Ishikawa (cell line): ENCODE results near the gene MFNG.

Experiments
- CEBPB ChIP-seq: IDR thresholded peaks from 2 replicates; pipeline ENCODE4 v1.6.1; 2012
- EGR1 ChIP-seq: IDR thresholded peaks from 2 replicates; pipeline ENCODE4 v1.6.1; 2012
- MAX ChIP-seq: IDR thresholded peaks from 2 replicates; pipeline ENCODE4 v1.6.1; 2012
- NFIC ChIP-seq: IDR thresholded peaks from 2 replicates; pipeline ENCODE4 v1.6.1; 2012
- TAF1 ChIP-seq: IDR thresholded peaks from 2 replicates; pipeline ENCODE4 v1.6.1; 2012; ENCODE audit warnings: low read depth, mild to moderate bottlenecking
- TCF12 ChIP-seq: IDR thresholded peaks from 2 replicates; pipeline ENCODE4 v1.6.1; 2012; ENCODE audit warnings: low read depth
- TEAD4 ChIP-seq: IDR thresholded peaks from 2 replicates; pipeline ENCODE4 v1.6.1; 2012

GRCh38 chr22:37471727-37472417 lies 14.3 kb downstream of the MFNG start:
- no peak for TF ChIP-seq EGR1
- no peak for TF ChIP-seq TAF1
- no peak for TF ChIP-seq NFIC
- TF ChIP-seq TEAD4: no peak
- TF ChIP-seq CEBPB: no peak
- TF ChIP-seq MAX: no peak
- no peak for TF ChIP-seq TCF12
